PFSK-1 (cell line): ENCODE data around the gene NSMF.

Experiments used
- POLR2AphosphoS5 ChIP-seq: IDR thresholded peaks from 2 replicates; pipeline ENCODE4 v1.6.1; 2012; ENCODE audit warnings: low read depth, mild to moderate bottlenecking, control low read depth, low read length, moderate library complexity
- SIN3A ChIP-seq: IDR thresholded peaks from 2 replicates; pipeline ENCODE4 v1.6.1; 2012; ENCODE audit warnings: mild to moderate bottlenecking, low read length, moderate library complexity, borderline replicate concordance; ENCODE audit not compliant: insufficient read depth
- TF ChIP-seq, protein P1 (sequence below), 2 experiments: IDR thresholded peaks; 2 replicates each; pipeline versions ENCODE4 v1.6.1 to v1.8.0; 2011 to 2012; ENCODE audit warnings: low read depth in 2 of 2, low read length in 2 of 2, control low read depth in 1 of 2, inconsistent platforms in 1 of 2, mild to moderate bottlenecking in 1 of 2, moderate library complexity in 1 of 2; ENCODE audit not compliant: insufficient read depth in 1 of 2

DNA sequence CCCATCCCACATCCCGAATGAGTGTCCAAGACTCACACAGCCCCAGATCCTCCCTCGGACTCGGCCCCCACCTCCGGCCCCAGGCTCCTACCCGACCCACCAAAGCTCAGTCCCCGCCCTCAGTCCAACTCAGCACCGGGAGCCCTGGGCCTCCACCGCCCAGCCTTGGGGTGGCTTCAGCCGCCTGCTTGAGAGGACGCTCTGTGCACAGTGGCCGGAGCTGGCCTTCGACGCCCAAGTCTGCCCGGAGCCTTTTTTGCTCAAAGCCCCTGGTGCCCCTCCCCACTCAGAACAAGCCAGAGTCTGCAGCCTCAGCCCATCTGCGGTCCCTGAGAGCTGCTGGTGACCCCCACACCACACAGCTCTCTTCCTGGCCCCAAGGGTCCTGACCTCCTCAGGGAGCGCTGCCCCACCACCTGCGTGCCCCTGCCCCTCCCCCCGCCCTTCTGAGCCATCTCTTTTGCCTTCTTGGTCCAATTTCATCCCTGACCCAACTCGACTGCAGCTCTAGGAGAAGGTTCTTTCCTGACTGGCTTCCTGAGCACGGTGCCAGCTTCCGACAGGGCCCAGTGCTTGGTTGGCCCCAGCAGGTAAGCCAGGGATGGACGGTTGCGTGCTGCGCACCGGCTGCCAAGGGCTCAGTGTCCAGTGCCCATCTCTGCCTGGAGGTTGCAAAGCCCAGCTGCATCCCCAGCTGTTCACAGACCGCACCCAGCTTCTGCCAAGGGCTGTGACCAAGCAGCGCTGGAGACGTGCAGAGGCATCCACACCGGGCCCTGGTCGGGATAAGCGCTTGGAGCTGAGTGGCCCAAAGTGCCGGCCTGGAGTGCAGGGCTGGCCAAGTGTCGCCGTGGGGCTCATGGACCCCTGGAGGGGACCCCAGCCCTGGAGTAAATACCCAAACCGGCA, 27.7 kb upstream of the NSMF start:
- no peak for TF ChIP-seq POLR2AphosphoS5
- TF ChIP-seq SIN3A: no peak
- TF ChIP-seq, protein P1, sequence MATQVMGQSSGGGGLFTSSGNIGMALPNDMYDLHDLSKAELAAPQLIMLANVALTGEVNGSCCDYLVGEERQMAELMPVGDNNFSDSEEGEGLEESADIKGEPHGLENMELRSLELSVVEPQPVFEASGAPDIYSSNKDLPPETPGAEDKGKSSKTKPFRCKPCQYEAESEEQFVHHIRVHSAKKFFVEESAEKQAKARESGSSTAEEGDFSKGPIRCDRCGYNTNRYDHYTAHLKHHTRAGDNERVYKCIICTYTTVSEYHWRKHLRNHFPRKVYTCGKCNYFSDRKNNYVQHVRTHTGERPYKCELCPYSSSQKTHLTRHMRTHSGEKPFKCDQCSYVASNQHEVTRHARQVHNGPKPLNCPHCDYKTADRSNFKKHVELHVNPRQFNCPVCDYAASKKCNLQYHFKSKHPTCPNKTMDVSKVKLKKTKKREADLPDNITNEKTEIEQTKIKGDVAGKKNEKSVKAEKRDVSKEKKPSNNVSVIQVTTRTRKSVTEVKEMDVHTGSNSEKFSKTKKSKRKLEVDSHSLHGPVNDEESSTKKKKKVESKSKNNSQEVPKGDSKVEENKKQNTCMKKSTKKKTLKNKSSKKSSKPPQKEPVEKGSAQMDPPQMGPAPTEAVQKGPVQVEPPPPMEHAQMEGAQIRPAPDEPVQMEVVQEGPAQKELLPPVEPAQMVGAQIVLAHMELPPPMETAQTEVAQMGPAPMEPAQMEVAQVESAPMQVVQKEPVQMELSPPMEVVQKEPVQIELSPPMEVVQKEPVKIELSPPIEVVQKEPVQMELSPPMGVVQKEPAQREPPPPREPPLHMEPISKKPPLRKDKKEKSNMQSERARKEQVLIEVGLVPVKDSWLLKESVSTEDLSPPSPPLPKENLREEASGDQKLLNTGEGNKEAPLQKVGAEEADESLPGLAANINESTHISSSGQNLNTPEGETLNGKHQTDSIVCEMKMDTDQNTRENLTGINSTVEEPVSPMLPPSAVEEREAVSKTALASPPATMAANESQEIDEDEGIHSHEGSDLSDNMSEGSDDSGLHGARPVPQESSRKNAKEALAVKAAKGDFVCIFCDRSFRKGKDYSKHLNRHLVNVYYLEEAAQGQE (IDR thresholded peaks at IDR 0.05; ENCODE audit: insufficient read depth in 1 of 2, low read depth in 2 of 2, low read length in 2 of 2): no peak
